H9 (cell line): ENCODE measurements around the gene TMEM117. TPM values are rescaled to one million over a fixed set of nuclear protein-coding genes. Genes with fewer than 3 reads are reported as not detected.

Experiments used
- DNase-seq: peaks from one replicate; pipeline ENCODE4 v3.0.0-alpha.2; 2017
- H2AFZ ChIP-seq: one replicate; pipeline ENCODE4 v1.6.1; 2013; ENCODE audit warnings: mild to moderate bottlenecking, low read length, control low read depth, moderate library complexity
- H2AK5ac ChIP-seq: 2 replicates; pipeline ENCODE4 v1.6.1; 2013; ENCODE audit warnings: low read length, control low read depth, mixed read lengths; ENCODE audit not compliant: insufficient read length
- H2BK120ac ChIP-seq: one replicate; pipeline ENCODE4 v1.6.1; 2013; ENCODE audit warnings: low read depth, mild to moderate bottlenecking, low read length, control low read depth, inconsistent platforms; ENCODE audit not compliant: poor library complexity, severe bottlenecking
- H2BK12ac ChIP-seq: 2 replicates; pipeline ENCODE4 v1.6.1; 2013; ENCODE audit warnings: low read length, control low read depth, mixed read lengths, low read depth; ENCODE audit not compliant: insufficient read length
- H2BK15ac ChIP-seq: 2 replicates; pipeline ENCODE4 v1.6.1; 2013; ENCODE audit warnings: low read depth, low read length, control low read depth
- H2BK20ac ChIP-seq: one replicate; pipeline ENCODE4 v1.6.1; 2013; ENCODE audit warnings: low read depth, mild to moderate bottlenecking, low read length, control low read depth, inconsistent platforms; ENCODE audit not compliant: poor library complexity, severe bottlenecking
- H2BK5ac ChIP-seq: 2 replicates; pipeline ENCODE4 v1.6.1; 2013; ENCODE audit warnings: low read length, control low read depth, mixed read lengths; ENCODE audit not compliant: insufficient read length
- H3K14ac ChIP-seq: 2 replicates; pipeline ENCODE4 v1.6.1; 2013; ENCODE audit warnings: low read length, control low read depth; ENCODE audit not compliant: insufficient read depth
- H3K18ac ChIP-seq: 2 replicates; pipeline ENCODE4 v1.6.1; 2013; ENCODE audit warnings: low read depth, mild to moderate bottlenecking, mixed read lengths, low read length, control low read depth; ENCODE audit not compliant: insufficient read length
- H3K23ac ChIP-seq: 2 replicates; pipeline ENCODE4 v1.6.1; 2013; ENCODE audit warnings: low read length, control low read depth, mixed read lengths, low read depth; ENCODE audit not compliant: insufficient read length
- H3K23me2 ChIP-seq: 2 replicates; pipeline ENCODE4 v1.6.1; 2013; ENCODE audit warnings: low read depth, mild to moderate bottlenecking, mixed read lengths, low read length, control low read depth; ENCODE audit not compliant: insufficient read length, poor library complexity, severe bottlenecking
- H3K27ac ChIP-seq: 2 replicates; pipeline ENCODE4 v1.5.1; 2013; ENCODE audit warnings: low read length, control low read depth, mixed read lengths, low read depth; ENCODE audit not compliant: insufficient read length
- H3K27me3 ChIP-seq: 2 replicates; pipeline ENCODE4 v1.6.1; 2013; ENCODE audit warnings: low read length, control low read depth, inconsistent platforms; ENCODE audit not compliant: insufficient read depth
- H3K4ac ChIP-seq: 2 replicates; pipeline ENCODE4 v1.6.1; 2013; ENCODE audit warnings: low read depth, mild to moderate bottlenecking, control low read depth, inconsistent platforms, low read length, moderate library complexity
- H3K4me1 ChIP-seq: 2 replicates; pipeline ENCODE4 v1.6.1; 2013; ENCODE audit warnings: low read length, control low read depth, inconsistent platforms; ENCODE audit not compliant: insufficient read depth
- H3K4me2 ChIP-seq: 2 replicates; pipeline ENCODE4 v1.6.1; 2013; ENCODE audit warnings: low read length, control low read depth, mixed read lengths; ENCODE audit not compliant: insufficient read length, insufficient read depth
- H3K56ac ChIP-seq: 2 replicates; pipeline ENCODE4 v1.6.1; 2013; ENCODE audit warnings: low read depth, mild to moderate bottlenecking, mixed read lengths, low read length, control low read depth; ENCODE audit not compliant: insufficient read length
- H3K79me1 ChIP-seq: 2 replicates; pipeline ENCODE4 v1.6.1; 2013; ENCODE audit warnings: low read depth, mild to moderate bottlenecking, moderate library complexity, low read length, control low read depth, inconsistent platforms; ENCODE audit not compliant: insufficient read depth, poor library complexity, severe bottlenecking
- H3K79me2 ChIP-seq: 2 replicates; pipeline ENCODE4 v1.6.1; 2013; ENCODE audit warnings: low read length, control low read depth, inconsistent platforms; ENCODE audit not compliant: insufficient read depth
- H3K9ac ChIP-seq: 2 replicates; pipeline ENCODE4 v1.6.1; 2013; ENCODE audit warnings: low read length, control low read depth, mixed read lengths; ENCODE audit not compliant: insufficient read length; ENCODE audit errors: extremely low read depth
- H3K9me3 ChIP-seq: one replicate; pipeline ENCODE4 v1.6.1; 2013; ENCODE audit warnings: low read depth, low read length, inconsistent platforms; ENCODE audit not compliant: control insufficient read depth
- H3T11ph ChIP-seq: one replicate; pipeline ENCODE4 v1.6.1; 2013; ENCODE audit warnings: mild to moderate bottlenecking, low read length, control low read depth, inconsistent platforms
- H4K20me1 ChIP-seq: one replicate; pipeline ENCODE4 v1.6.1; 2013; ENCODE audit not compliant: control insufficient read depth, insufficient read length, insufficient read depth
- H4K5ac ChIP-seq: 2 replicates; pipeline ENCODE4 v1.6.1; 2013; ENCODE audit warnings: low read depth, mild to moderate bottlenecking, mixed read lengths, low read length, control low read depth; ENCODE audit not compliant: insufficient read length
- H4K8ac ChIP-seq: replicated peaks from 2 replicates; pipeline ENCODE4 v1.6.1; 2013; ENCODE audit warnings: low read length, control low read depth, mixed read lengths, low read depth; ENCODE audit not compliant: insufficient read length
- H4K91ac ChIP-seq: 2 replicates; pipeline ENCODE4 v1.6.1; 2013; ENCODE audit warnings: low read depth, mild to moderate bottlenecking, moderate library complexity, mixed read lengths, low read length, control low read depth; ENCODE audit not compliant: insufficient read length
- H3K27ac Mint-ChIP-seq, 3 experiments: 2 replicates in 2 of 3; 3 replicates in 1 of 3; pipeline ENCODE4 v1.8.0; 2020 to 2021; ENCODE audit warnings: mixed read lengths in 3 of 3, mild to moderate bottlenecking in 1 of 3, moderate library complexity in 1 of 3
- H3K27me3 Mint-ChIP-seq: 2 replicates; pipeline ENCODE4 v1.8.0; 2021; ENCODE audit warnings: low read depth, mild to moderate bottlenecking, moderate library complexity, mixed read lengths
- H3K36me3 Mint-ChIP-seq, 3 experiments: 2 replicates in 2 of 3; 3 replicates in 1 of 3; pipeline ENCODE4 v1.8.0; 2020 to 2021; ENCODE audit warnings: low read depth in 3 of 3, mixed read lengths in 3 of 3; ENCODE audit not compliant: insufficient read depth in 1 of 3
- H3K4me1 Mint-ChIP-seq, 2 experiments: 2 replicates each; pipeline ENCODE4 v1.8.0; 2020; ENCODE audit warnings: mixed read lengths in 2 of 2
- H3K4me3 Mint-ChIP-seq, 2 experiments: 2 replicates in 1 of 2; 3 replicates in 1 of 2; pipeline ENCODE4 v1.8.0; 2020 to 2021; ENCODE audit warnings: mild to moderate bottlenecking in 2 of 2, mixed read lengths in 2 of 2, moderate library complexity in 1 of 2
- H3K9me3 Mint-ChIP-seq, 2 experiments: 2 replicates in 1 of 2; 3 replicates in 1 of 2; pipeline ENCODE4 v1.8.0; 2020; ENCODE audit warnings: mild to moderate bottlenecking in 2 of 2, mixed read lengths in 2 of 2, moderate library complexity in 1 of 2
- WGBS: extraction: QIAGEN DNeasy Blood & Tissue Kit; methylation state at CpG from one replicate; pipeline ENCODE4 v1.1.7; 2013; ENCODE audit warnings: missing lambda C conversion rate, low lambda C conversion rate, mixed read lengths; ENCODE audit not compliant: insufficient read length; ENCODE audit errors: extremely low coverage; 5-methylcytosine and 5-hydroxymethylcytosine counted together
- total RNA-seq: library from RNA; stranded (reverse); gene quantifications from 2 replicates; pipeline ENCODE4 v1.2.1, GENCODE V29; 2021
- TF ChIP-seq, protein P1 (sequence below): fragments of 200-600 bp; sonication (generic); conservative IDR thresholded peaks from 3 replicates; pipeline ENCODE4 v1.8.0; 2021; ENCODE audit warnings: antibody characterized with exemption, mild to moderate bottlenecking

The TMEM117 gene
- total RNA-seq, 1 experiment from 2014 or later: 1.7 TPM

GRCh38 chr12:44063671-44064070, 227.8 kb downstream of the TMEM117 start:
- Mint-ChIP-seq H3K27me3 (no peaks in the 10 kb centered on the region), H3K4me1 (peaks cover 4 to 5% of the 10 kb centered on the region in 2 experiments; a peak in 3 of 4 replicates), H3K27ac (peak overlapping the region in 1 of 3 experiments; percentile 85; a peak in 2 of 7 replicates), H3K36me3 (no peaks in the 10 kb centered on the region), H3K4me3 (no peak overlapping the region), H3K9me3 (no peaks in the 10 kb centered on the region)
- TF ChIP-seq, protein P1, sequence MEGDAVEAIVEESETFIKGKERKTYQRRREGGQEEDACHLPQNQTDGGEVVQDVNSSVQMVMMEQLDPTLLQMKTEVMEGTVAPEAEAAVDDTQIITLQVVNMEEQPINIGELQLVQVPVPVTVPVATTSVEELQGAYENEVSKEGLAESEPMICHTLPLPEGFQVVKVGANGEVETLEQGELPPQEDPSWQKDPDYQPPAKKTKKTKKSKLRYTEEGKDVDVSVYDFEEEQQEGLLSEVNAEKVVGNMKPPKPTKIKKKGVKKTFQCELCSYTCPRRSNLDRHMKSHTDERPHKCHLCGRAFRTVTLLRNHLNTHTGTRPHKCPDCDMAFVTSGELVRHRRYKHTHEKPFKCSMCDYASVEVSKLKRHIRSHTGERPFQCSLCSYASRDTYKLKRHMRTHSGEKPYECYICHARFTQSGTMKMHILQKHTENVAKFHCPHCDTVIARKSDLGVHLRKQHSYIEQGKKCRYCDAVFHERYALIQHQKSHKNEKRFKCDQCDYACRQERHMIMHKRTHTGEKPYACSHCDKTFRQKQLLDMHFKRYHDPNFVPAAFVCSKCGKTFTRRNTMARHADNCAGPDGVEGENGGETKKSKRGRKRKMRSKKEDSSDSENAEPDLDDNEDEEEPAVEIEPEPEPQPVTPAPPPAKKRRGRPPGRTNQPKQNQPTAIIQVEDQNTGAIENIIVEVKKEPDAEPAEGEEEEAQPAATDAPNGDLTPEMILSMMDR: no peak
- H3K18ac ChIP-seq: no peak overlapping the region
- no peak overlapping the region for H3K14ac ChIP-seq
- no peak overlapping the region for H4K91ac ChIP-seq
- no peak overlapping the region for H2BK20ac ChIP-seq
- no peaks in the 10 kb centered on the region for H3K4me1 ChIP-seq
- no CpG with 5 or more reads among the region's 3 CpGs for WGBS
- no peak overlapping the region for H2AFZ ChIP-seq
- no peaks in the 10 kb centered on the region for H3K23me2 ChIP-seq
- H3K9me3 ChIP-seq: no peaks in the 10 kb centered on the region
- no peak overlapping the region for H3K9ac ChIP-seq
- no peak overlapping the region for H4K5ac ChIP-seq
- H2BK5ac ChIP-seq: no peak overlapping the region
- no peak overlapping the region for H3K4ac ChIP-seq
- H4K8ac ChIP-seq: no peak overlapping the region
- no peak for DNase-seq
- H2BK120ac ChIP-seq: no peak overlapping the region
- H4K20me1 ChIP-seq: no peaks in the 10 kb centered on the region
- H2BK15ac ChIP-seq: no peak overlapping the region
- H3K27ac ChIP-seq: no peak overlapping the region
- H3K4me2 ChIP-seq: no peak overlapping the region
- no peaks in the 10 kb centered on the region for H3K79me1 ChIP-seq
- H3K23ac ChIP-seq: no peak overlapping the region
- no peak overlapping the region for H3T11ph ChIP-seq
- no peak overlapping the region for H2AK5ac ChIP-seq
- H3K27me3 ChIP-seq: no peaks in the 10 kb centered on the region
- no peaks in the 10 kb centered on the region for H3K79me2 ChIP-seq
- no peak overlapping the region for H2BK12ac ChIP-seq
- no peak overlapping the region for H3K56ac ChIP-seq
